Brain microvascular endothelial cell (primary cell): ENCODE results near the gene TESK1.
"Not testable (repeated sequence)": the region's sequence is repeated elsewhere in the genome, so short reads cannot be mapped to it uniquely, and the experiment has no call there.

ENCODE experiments used
- DNase-seq: peaks from one replicate; pipeline ENCODE4 v3.0.0-alpha.2; 2020
- H3K27ac ChIP-seq: fragments of 250-450 bp; sonication (Bioruptor Pico); 2 replicates; pipeline ENCODE4 v1.5.1; 2020; ENCODE audit warnings: mild to moderate bottlenecking, moderate library complexity
- H3K27me3 ChIP-seq: fragments of 250-450 bp; sonication (Bioruptor Pico); replicated peaks from 2 replicates; pipeline ENCODE4 v1.5.1; 2020; ENCODE audit warnings: mild to moderate bottlenecking
- H3K36me3 ChIP-seq: fragments of 250-450 bp; sonication (Bioruptor Pico); replicated peaks from 2 replicates; pipeline ENCODE4 v1.5.1; 2020; ENCODE audit warnings: mild to moderate bottlenecking
- H3K4me3 ChIP-seq: 2 replicates; pipeline ENCODE4 v1.5.1; 2011; ENCODE audit warnings: low read depth, mild to moderate bottlenecking, control low read depth, low read length, moderate library complexity
- in situ Hi-C: cut with HindIII; loops from 2 replicates; pipeline ENCODE4 v1.10.0; 2017; ENCODE audit warnings: low sequenced_read_pairs, low pct_ligation_motif_present
- TF ChIP-seq, protein P1 (sequence below): IDR thresholded peaks from 2 replicates; pipeline ENCODE4 v1.5.1; 2011; ENCODE audit warnings: low read depth, mild to moderate bottlenecking, moderate library complexity, low read length, control low read depth, inconsistent platforms; ENCODE audit errors: missing control alignments

TESK1 gene

DNA sequence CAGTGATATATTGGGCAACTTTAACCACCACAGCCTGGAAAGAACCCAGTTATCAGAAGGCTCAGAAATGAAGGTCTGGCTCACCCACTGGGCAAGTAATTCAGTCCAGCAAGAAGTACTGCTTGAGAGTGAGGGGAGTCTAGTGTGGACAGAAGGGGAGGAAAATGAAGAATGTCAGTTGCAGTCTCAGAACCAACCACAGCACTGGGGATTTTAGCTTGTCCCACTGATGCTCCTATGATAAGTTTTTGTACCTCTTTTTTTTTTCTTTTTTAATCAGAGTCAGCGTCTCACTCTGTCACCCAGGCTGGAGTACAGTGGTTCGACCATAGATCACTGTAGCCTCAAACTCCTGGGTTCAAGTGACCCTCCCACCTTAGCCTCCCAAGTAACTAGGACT, 22.5 kb downstream of the TESK1 start:
- Histone ChIP-seq H3K4me3 (no peak overlapping the region), H3K36me3 (no peaks in the 10 kb centered on the region), H3K27me3 (no peaks in the 10 kb centered on the region), H3K27ac (no peak overlapping the region)
- TF ChIP-seq, protein P1, sequence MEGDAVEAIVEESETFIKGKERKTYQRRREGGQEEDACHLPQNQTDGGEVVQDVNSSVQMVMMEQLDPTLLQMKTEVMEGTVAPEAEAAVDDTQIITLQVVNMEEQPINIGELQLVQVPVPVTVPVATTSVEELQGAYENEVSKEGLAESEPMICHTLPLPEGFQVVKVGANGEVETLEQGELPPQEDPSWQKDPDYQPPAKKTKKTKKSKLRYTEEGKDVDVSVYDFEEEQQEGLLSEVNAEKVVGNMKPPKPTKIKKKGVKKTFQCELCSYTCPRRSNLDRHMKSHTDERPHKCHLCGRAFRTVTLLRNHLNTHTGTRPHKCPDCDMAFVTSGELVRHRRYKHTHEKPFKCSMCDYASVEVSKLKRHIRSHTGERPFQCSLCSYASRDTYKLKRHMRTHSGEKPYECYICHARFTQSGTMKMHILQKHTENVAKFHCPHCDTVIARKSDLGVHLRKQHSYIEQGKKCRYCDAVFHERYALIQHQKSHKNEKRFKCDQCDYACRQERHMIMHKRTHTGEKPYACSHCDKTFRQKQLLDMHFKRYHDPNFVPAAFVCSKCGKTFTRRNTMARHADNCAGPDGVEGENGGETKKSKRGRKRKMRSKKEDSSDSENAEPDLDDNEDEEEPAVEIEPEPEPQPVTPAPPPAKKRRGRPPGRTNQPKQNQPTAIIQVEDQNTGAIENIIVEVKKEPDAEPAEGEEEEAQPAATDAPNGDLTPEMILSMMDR = no peak
- in situ Hi-C loops = no loop called here
- DNase-seq = no peak

DNA sequence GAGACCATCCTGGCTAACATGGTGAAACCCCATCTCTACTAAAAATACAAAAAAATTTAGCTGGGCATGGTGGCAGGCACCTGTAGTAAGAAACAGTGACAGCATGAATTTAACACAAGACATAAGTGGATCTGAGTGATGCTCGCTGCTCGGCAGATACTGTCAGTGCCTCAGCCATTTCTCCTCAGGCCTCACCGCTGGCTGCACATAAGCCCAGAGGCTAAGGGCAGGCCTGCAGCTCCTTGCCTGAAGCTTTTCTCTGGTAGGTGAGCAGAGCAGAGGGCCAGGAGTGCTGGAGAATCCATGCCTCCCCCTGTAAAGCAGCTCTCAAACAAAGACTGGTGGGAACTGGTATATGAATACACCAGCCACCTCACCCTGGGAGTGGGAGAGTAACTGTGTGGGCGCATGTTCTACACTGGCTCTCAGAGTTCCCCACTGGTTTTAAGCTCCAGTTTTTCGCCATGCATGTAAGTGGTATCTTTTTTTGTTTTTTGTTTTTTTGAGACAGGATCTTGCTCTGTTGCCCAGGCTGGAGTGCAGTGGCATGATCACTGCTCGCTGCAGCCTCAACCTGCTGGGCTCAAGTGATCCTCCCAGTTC, 23.4 kb downstream of the TESK1 start:
- TF ChIP-seq, protein P1 = no peak
- H3K27me3 ChIP-seq = no peaks in the 10 kb centered on the region
- in situ Hi-C loops = no loop called here

GRCh38 chr9:35629597-35629996, 24.5 kb downstream of the TESK1 start:
- no peak for DNase-seq
- TF ChIP-seq, protein P1 = no peak
- Histone ChIP-seq H3K36me3 (no peaks in the 10 kb centered on the region), H3K4me3 (no peak overlapping the region), H3K27me3 (no peaks in the 10 kb centered on the region), H3K27ac (no peak overlapping the region)
- in situ Hi-C loops = no loop called here

More for the DNA sequence above, 23.4 kb downstream of the TESK1 start:
- no peak overlapping the region for H3K27ac ChIP-seq
- no peak overlapping the region for H3K4me3 ChIP-seq
- DNase-seq = no peak
- no peaks in the 10 kb centered on the region for H3K36me3 ChIP-seq

- Histone ChIP-seq H3K36me3 (no peaks in the 10 kb centered on the region), H3K27ac (no peak overlapping the region), H3K27me3 (no peaks in the 10 kb centered on the region), H3K4me3 (no peak overlapping the region)
- DNase-seq = no peak
- TF ChIP-seq, protein P1 = no peak
- in situ Hi-C loops = no loop called here
Observed at GRCh38 chr9:35635730-35636129, 30.7 kb downstream of the TESK1 start.

DNA sequence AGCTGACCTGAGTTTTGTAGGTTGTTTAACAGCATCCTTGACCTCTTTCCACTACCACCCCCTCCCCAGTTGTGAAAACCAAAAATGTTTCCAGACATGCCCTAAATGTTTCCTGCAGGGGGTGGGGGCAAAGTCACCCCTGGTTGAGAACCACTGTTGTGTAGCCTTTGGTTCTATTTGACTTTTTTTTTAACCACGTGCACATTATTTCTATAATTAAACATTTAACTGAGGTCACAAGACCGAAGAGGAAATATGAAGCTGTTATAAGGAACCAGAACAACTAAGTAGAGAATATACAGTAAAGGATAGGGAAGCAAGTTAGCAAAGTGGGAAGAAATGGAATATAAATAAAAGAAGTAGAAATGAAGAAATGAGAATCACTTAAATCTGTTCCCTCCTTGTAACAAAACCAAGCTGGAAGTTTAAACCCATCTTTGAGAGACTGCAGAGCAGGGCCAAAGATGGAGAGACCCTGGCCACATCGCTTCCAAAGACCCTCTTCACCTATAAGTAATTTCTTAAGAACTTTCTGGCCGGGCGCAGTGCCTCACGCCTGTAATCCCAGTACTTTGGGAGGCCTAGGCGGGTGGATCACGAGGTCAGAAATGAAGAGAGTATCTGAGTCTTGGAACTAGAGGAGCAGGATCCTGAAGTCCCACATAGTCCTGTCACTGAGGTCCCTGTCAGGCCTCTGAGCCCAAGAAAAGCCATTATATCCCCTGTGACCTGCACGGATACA, 31.2 kb downstream of the TESK1 start:
- no peak overlapping the region for H3K27ac ChIP-seq
- H3K27me3 ChIP-seq = no peaks in the 10 kb centered on the region
- no peak overlapping the region for H3K4me3 ChIP-seq
- no peak for DNase-seq
- TF ChIP-seq, protein P1 = no peak
- in situ Hi-C loops = no loop called here
- no peaks in the 10 kb centered on the region for H3K36me3 ChIP-seq

DNA sequence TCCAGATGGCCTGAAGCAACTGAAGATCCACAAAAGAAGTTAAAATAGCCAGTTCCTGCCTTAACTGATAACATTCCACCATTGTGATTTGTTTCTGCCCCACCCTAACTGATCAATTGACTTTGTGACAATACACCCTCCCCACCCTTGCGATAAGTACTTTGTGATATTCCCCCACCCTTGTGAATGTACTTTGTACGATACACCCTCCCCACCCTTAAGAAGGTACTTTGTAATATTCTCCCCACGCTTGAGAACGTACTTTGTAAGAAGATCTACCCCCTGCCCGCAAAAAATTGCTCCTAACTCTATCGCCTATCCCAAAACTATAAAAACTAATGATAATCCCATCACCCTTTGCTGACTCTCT, 31.8 kb downstream of the TESK1 start:
- H3K36me3 ChIP-seq, DNase-seq, in situ Hi-C loops, H3K27me3 ChIP-seq, H3K27ac ChIP-seq, H3K4me3 ChIP-seq: not testable (repeated sequence)

GRCh38 chr9:35637427-35637955, 32.4 kb downstream of the TESK1 start:
- DNase-seq = peak; percentile 22
- H3K4me3 ChIP-seq, H3K27me3 ChIP-seq, H3K36me3 ChIP-seq, in situ Hi-C loops, H3K27ac ChIP-seq: not testable (repeated sequence)

- DNase-seq, H3K27ac ChIP-seq, in situ Hi-C loops, H3K36me3 ChIP-seq, H3K27me3 ChIP-seq, H3K4me3 ChIP-seq: not testable (repeated sequence)
Observed at GRCh38 chr9:35638751-35639150, 33.7 kb downstream of the TESK1 start.

DNA sequence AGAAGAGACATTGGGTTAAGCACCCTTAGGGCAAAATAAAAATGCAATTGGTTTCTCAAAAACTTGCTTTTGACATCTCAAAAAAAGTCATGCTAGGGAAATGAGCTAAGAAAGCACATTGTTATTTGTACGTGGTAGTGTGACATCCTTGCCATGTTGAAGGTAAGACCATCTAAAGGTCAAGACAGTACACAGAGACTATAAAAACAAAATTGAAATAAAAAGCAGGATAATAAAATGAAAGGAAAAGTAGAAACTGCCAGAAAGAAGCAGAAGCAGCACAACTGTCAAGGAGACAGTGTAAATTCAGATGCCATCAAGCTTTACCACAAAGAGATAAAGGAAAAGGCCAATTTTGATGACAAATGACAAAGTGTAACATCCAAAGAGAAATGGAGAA, 34.2 kb downstream of the TESK1 start:
- H3K36me3 ChIP-seq, H3K27me3 ChIP-seq, in situ Hi-C loops, H3K27ac ChIP-seq, H3K4me3 ChIP-seq, DNase-seq: not testable (repeated sequence)
